Measurements from ENCODE around the gene CACNA2D3. TPM values are rescaled to one million over a fixed set of nuclear protein-coding genes. Genes with fewer than 3 reads are reported as not detected.

The CACNA2D3 gene
- total and polyA plus RNA-seq, 4 experiments from 2014 or later = not detected

GRCh38 chr3:54895613-54896012, 773.3 kb downstream of the CACNA2D3 start:
- peaks cover 0 to 2% of the 10 kb centered on the region in 2 donors for H3K27me3 Mint-ChIP-seq
- intact Hi-C loops (cut with micrococcal nuclease) = no loop called here
- no peaks in the 10 kb centered on the region for H3K36me3 Mint-ChIP-seq
- DNase-seq = no peak
- no peak overlapping the region for H3K4me3 Mint-ChIP-seq
- H3K4me1 Mint-ChIP-seq = no peaks in the 10 kb centered on the region
- Histone ChIP-seq H3K4me1 (ENCODE audit: insufficient read depth, low read length) (no peaks in the 10 kb centered on the region), H3K27me3 (ENCODE audit: insufficient read depth, low read length) (no peaks in the 10 kb centered on the region), H3K4me3 (ENCODE audit: low read length in 2 of 2) (no peak overlapping the region), H3K27ac (ENCODE audit: low read depth, low read length) (no peak overlapping the region), H3K9me3 (ENCODE audit: control insufficient read depth in 1 of 2, low read length in 2 of 2) (no peaks in the 10 kb centered on the region), H3K36me3 (ENCODE audit: insufficient read depth, low read length) (no peaks in the 10 kb centered on the region)
- CTCF ChIA-PET (ENCODE audit: partially characterized antibody) = no interaction called here
- POLR2A ChIA-PET (ENCODE audit: partially characterized antibody) = no interaction called here
- H3K27ac Mint-ChIP-seq = no peak overlapping the region
- peaks cover 0 to 5% (median 0%) of the 10 kb centered on the region in 8 donors for H3K9me3 Mint-ChIP-seq

GRCh38 chr3:54897028-54897711, 774.8 kb downstream of the CACNA2D3 start:
- Mint-ChIP-seq H3K36me3 (no peaks in the 10 kb centered on the region), H3K27ac (no peak overlapping the region), H3K4me3 (no peak overlapping the region), H3K4me1 (no peaks in the 10 kb centered on the region), H3K9me3 (peaks cover 0 to 5% (median under 1%) of the 10 kb centered on the region in 8 donors), H3K27me3 (no peaks in the 10 kb centered on the region)
- Histone ChIP-seq H3K27ac (ENCODE audit: low read depth, low read length) (no peak overlapping the region), H3K9me3 (ENCODE audit: control insufficient read depth in 1 of 2, low read length in 2 of 2) (no peaks in the 10 kb centered on the region), H3K27me3 (ENCODE audit: insufficient read depth, low read length) (no peaks in the 10 kb centered on the region), H3K4me1 (ENCODE audit: insufficient read depth, low read length) (no peaks in the 10 kb centered on the region), H3K36me3 (ENCODE audit: insufficient read depth, low read length) (no peaks in the 10 kb centered on the region), H3K4me3 (ENCODE audit: low read length in 2 of 2) (no peak overlapping the region)
- CTCF ChIA-PET (ENCODE audit: partially characterized antibody) = no interaction called here
- DNase-seq = no peak
- intact Hi-C loops (cut with micrococcal nuclease) = no loop called here
- POLR2A ChIA-PET (ENCODE audit: partially characterized antibody) = no interaction called here

DNA sequence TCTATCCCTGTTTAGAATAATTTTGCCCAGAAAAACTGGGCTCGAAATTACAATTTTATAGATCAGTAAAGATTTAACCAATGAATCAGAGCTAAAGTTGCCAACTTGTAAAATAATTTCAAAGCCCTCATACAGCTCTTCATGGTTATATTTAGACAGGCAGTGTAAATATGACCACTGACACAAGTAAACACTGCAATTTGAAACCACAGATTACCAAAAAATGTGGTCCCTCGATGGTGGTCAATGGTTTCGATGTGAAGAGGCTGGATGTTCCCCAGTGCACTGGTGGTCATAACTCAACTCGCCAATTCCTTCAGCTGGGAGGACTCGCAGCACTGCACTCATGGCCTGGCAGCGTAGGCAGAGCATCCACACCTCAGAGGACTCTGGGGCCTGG, 776.9 kb downstream of the CACNA2D3 start:
- H3K4me3 Mint-ChIP-seq = no peak overlapping the region
- no peaks in the 10 kb centered on the region for H3K4me1 Mint-ChIP-seq
- H3K4me1 ChIP-seq (ENCODE audit: insufficient read depth, low read length) = no peaks in the 10 kb centered on the region
- DNase-seq = no peak
- no peak overlapping the region for H3K27ac Mint-ChIP-seq
- POLR2A ChIA-PET (ENCODE audit: partially characterized antibody) = no interaction called here
- intact Hi-C loops (cut with micrococcal nuclease) = no loop called here
- no peak overlapping the region for H3K27ac ChIP-seq (ENCODE audit: low read depth, low read length)
- CTCF ChIA-PET (ENCODE audit: partially characterized antibody) = no interaction called here
- H3K36me3 Mint-ChIP-seq = no peaks in the 10 kb centered on the region
- H3K9me3 Mint-ChIP-seq = peaks cover 0 to 5% (median under 1%) of the 10 kb centered on the region in 8 donors
- H3K36me3 ChIP-seq (ENCODE audit: insufficient read depth, low read length) = no peaks in the 10 kb centered on the region
- no peak overlapping the region for H3K4me3 ChIP-seq (ENCODE audit: low read length in 2 of 2)
- H3K27me3 ChIP-seq (ENCODE audit: insufficient read depth, low read length) = no peaks in the 10 kb centered on the region
- no peaks in the 10 kb centered on the region for H3K27me3 Mint-ChIP-seq
- no peaks in the 10 kb centered on the region for H3K9me3 ChIP-seq (ENCODE audit: control insufficient read depth in 1 of 2, low read length in 2 of 2)

DNA sequence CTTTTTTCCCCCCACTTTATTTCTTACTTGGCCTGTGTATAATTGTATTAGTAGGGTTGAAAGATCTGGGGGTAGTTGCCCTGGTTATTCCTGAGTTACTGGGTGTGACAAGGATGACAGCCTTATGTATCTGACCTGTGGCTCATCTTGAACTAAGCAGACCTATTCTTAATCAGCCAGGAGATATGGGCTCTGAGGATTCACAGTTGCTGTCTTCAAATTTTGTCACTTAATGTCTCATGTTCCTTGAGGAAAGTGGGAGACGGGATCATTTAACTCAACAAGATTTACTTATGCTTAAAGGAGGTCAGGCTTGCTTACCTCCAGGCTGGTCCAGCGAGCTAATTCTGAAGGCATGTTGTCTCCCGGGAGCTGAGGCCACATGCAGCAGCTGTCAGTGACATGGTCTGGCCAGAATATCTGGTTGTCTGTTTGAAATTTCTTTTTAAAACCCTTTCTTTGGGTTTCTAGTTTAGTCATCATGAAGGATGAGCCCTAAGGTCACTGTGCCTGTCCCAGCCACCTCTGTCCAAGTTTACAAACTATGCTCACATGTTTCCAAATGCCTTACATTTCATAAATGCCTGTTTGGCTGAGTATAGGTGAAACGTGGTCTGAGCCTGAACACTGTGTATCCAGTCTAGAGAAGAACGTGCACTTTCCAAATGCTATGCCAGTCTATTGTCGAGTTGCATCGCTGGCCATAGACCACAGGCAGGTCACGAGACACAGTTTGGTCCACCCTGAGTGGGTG, 778.7 kb downstream of the CACNA2D3 start:
- Histone ChIP-seq H3K27me3 (ENCODE audit: insufficient read depth, low read length) (no peaks in the 10 kb centered on the region), H3K9me3 (ENCODE audit: control insufficient read depth in 1 of 2, low read length in 2 of 2) (no peaks in the 10 kb centered on the region), H3K4me1 (ENCODE audit: insufficient read depth, low read length) (no peaks in the 10 kb centered on the region), H3K36me3 (ENCODE audit: insufficient read depth, low read length) (no peaks in the 10 kb centered on the region), H3K4me3 (ENCODE audit: low read length in 2 of 2) (no peak overlapping the region), H3K27ac (ENCODE audit: low read depth, low read length) (no peak overlapping the region)
- H3K4me3 Mint-ChIP-seq = no peak overlapping the region
- CTCF ChIA-PET (ENCODE audit: partially characterized antibody) = no interaction called here
- intact Hi-C loops (cut with micrococcal nuclease) = no loop called here
- no peak overlapping the region for H3K27ac Mint-ChIP-seq
- H3K36me3 Mint-ChIP-seq = no peaks in the 10 kb centered on the region
- POLR2A ChIA-PET (ENCODE audit: partially characterized antibody) = no interaction called here
- no peaks in the 10 kb centered on the region for H3K4me1 Mint-ChIP-seq
- H3K9me3 Mint-ChIP-seq = peaks cover 0 to 5% (median 0%) of the 10 kb centered on the region in 8 donors
- no peaks in the 10 kb centered on the region for H3K27me3 Mint-ChIP-seq
- no peak for DNase-seq

GRCh38 chr3:54901906-54902685, 779.7 kb downstream of the CACNA2D3 start:
- no peaks in the 10 kb centered on the region for H3K4me1 ChIP-seq (ENCODE audit: insufficient read depth, low read length)
- no peaks in the 10 kb centered on the region for H3K36me3 Mint-ChIP-seq
- H3K27me3 Mint-ChIP-seq = no peaks in the 10 kb centered on the region
- ChIA-PET CTCF (ENCODE audit: partially characterized antibody) (no interaction called here), POLR2A (ENCODE audit: partially characterized antibody) (no interaction called here)
- H3K27ac ChIP-seq (ENCODE audit: low read depth, low read length) = no peak overlapping the region
- H3K9me3 Mint-ChIP-seq = peaks cover 0 to 5% (median 0%) of the 10 kb centered on the region in 8 donors
- no peaks in the 10 kb centered on the region for H3K27me3 ChIP-seq (ENCODE audit: insufficient read depth, low read length)
- no peak overlapping the region for H3K4me3 Mint-ChIP-seq
- intact Hi-C loops (cut with micrococcal nuclease) = no loop called here
- no peak overlapping the region for H3K4me3 ChIP-seq (ENCODE audit: low read length in 2 of 2)
- DNase-seq = no peak
- no peak overlapping the region for H3K27ac Mint-ChIP-seq
- H3K4me1 Mint-ChIP-seq = no peaks in the 10 kb centered on the region
- no peaks in the 10 kb centered on the region for H3K36me3 ChIP-seq (ENCODE audit: insufficient read depth, low read length)
- no peaks in the 10 kb centered on the region for H3K9me3 ChIP-seq (ENCODE audit: control insufficient read depth in 1 of 2, low read length in 2 of 2)

- intact Hi-C loops (cut with micrococcal nuclease) = no loop called here
- no peaks in the 10 kb centered on the region for H3K36me3 Mint-ChIP-seq
- H3K27ac Mint-ChIP-seq = no peak overlapping the region
- DNase-seq = no peak
- no peaks in the 10 kb centered on the region for H3K27me3 ChIP-seq (ENCODE audit: insufficient read depth, low read length)
- no peak overlapping the region for H3K4me3 ChIP-seq (ENCODE audit: low read length in 2 of 2)
- H3K4me1 ChIP-seq (ENCODE audit: insufficient read depth, low read length) = no peaks in the 10 kb centered on the region
- no peaks in the 10 kb centered on the region for H3K9me3 ChIP-seq (ENCODE audit: control insufficient read depth in 1 of 2, low read length in 2 of 2)
- no peaks in the 10 kb centered on the region for H3K27me3 Mint-ChIP-seq
- ChIA-PET CTCF (ENCODE audit: partially characterized antibody) (no interaction called here), POLR2A (ENCODE audit: partially characterized antibody) (no interaction called here)
- H3K36me3 ChIP-seq (ENCODE audit: insufficient read depth, low read length) = no peaks in the 10 kb centered on the region
- no peak overlapping the region for H3K27ac ChIP-seq (ENCODE audit: low read depth, low read length)
- no peak overlapping the region for H3K4me3 Mint-ChIP-seq
- H3K4me1 Mint-ChIP-seq = no peaks in the 10 kb centered on the region
- H3K9me3 Mint-ChIP-seq = peaks cover 0 to 5% (median 0%) of the 10 kb centered on the region in 8 donors
Measured at GRCh38 chr3:54905261-54905888, 783.0 kb downstream of the CACNA2D3 start.

DNA sequence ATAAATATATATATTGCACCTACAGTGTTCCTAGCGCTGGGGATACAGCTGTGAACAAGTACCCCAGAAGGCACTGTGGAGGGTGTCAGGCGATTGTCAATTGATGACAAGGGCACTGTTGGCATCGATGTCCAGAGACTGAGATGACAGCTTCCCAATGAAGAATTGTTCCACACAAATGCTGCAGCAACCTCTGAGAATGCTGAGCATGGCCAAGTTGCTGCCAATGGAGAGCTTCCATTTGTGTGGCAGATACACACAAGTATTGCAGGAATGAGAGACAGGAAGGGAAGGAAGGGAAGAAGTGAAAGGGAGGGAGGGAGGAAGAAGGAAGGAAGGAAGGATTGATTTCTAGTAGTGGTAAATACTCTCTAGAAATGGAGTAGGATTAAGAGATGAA, 783.6 kb downstream of the CACNA2D3 start:
- Mint-ChIP-seq H3K36me3 (no peaks in the 10 kb centered on the region), H3K27ac (peak overlapping the region in 1 of 7 donors; percentile 70), H3K27me3 (no peaks in the 10 kb centered on the region), H3K4me3 (no peak overlapping the region), H3K4me1 (no peaks in the 10 kb centered on the region), H3K9me3 (peaks cover 0 to 4% (median 0%) of the 10 kb centered on the region in 8 donors)
- intact Hi-C loops (cut with micrococcal nuclease) = no loop called here
- H3K27ac ChIP-seq (ENCODE audit: low read depth, low read length) = no peak overlapping the region
- no peaks in the 10 kb centered on the region for H3K27me3 ChIP-seq (ENCODE audit: insufficient read depth, low read length)
- POLR2A ChIA-PET (ENCODE audit: partially characterized antibody) = no interaction called here
- no peaks in the 10 kb centered on the region for H3K36me3 ChIP-seq (ENCODE audit: insufficient read depth, low read length)
- no peak for DNase-seq
- no peak overlapping the region for H3K4me3 ChIP-seq (ENCODE audit: low read length in 2 of 2)
- H3K4me1 ChIP-seq (ENCODE audit: insufficient read depth, low read length) = no peaks in the 10 kb centered on the region
- CTCF ChIA-PET (ENCODE audit: partially characterized antibody) = no interaction called here
- no peaks in the 10 kb centered on the region for H3K9me3 ChIP-seq (ENCODE audit: control insufficient read depth in 1 of 2, low read length in 2 of 2)

All from CD4-positive, alpha-beta memory T cell (primary cell).